ENCODE results near the gene C12orf76.
"Not testable (repeated sequence)": the region's sequence is repeated elsewhere in the genome, so short reads cannot be mapped to it uniquely, and the experiment has no call there.

C12orf76 gene

GRCh38 chr12:110048242-110049027 is at the start of gene C12orf76:
C12orf76 (minus strand) TSS chr12:110048522; CDS start chr12:110048495, 27 bp downstream.
- DNase-seq (ENCODE audit: low read depth in 2 of 2) = peak; percentile 78

- no peak for DNase-seq (ENCODE audit: low read depth in 2 of 2)
Observed at GRCh38 chr12:110093631-110094311, 45.4 kb upstream of the C12orf76 start.

GRCh38 chr12:110091136-110091711 is 42.9 kb upstream of the C12orf76 start:
- no peak for DNase-seq (ENCODE audit: low read depth in 2 of 2)

- DNase-seq (ENCODE audit: low read depth in 2 of 2) = no peak
Observed at GRCh38 chr12:110090266-110091135, 42.2 kb upstream of the C12orf76 start.

GRCh38 chr12:110088936-110089335 is 40.6 kb upstream of the C12orf76 start:
- DNase-seq (ENCODE audit: low read depth in 2 of 2) = no peak

GRCh38 chr12:110088216-110088615 is 39.9 kb upstream of the C12orf76 start:
- not testable (repeated sequence) for DNase-seq (ENCODE audit: low read depth in 2 of 2)

- DNase-seq (ENCODE audit: low read depth in 2 of 2) = no peak
Observed at GRCh38 chr12:110084314-110085015, 36.1 kb upstream of the C12orf76 start.

- no peak for DNase-seq (ENCODE audit: low read depth in 2 of 2)
Observed at GRCh38 chr12:110080410-110080809, 32.1 kb upstream of the C12orf76 start.

GRCh38 chr12:110079477-110080400 is 31.4 kb upstream of the C12orf76 start:
- DNase-seq (ENCODE audit: low read depth in 2 of 2) = peak; percentile 47 to 52

GRCh38 chr12:110077800-110078199 is 29.5 kb upstream of the C12orf76 start:
- no peak for DNase-seq (ENCODE audit: low read depth in 2 of 2)

GRCh38 chr12:110075880-110076279 is 27.6 kb upstream of the C12orf76 start:
- no peak for DNase-seq (ENCODE audit: low read depth in 2 of 2)

- DNase-seq (ENCODE audit: low read depth in 2 of 2) = no peak
Observed at GRCh38 chr12:110074089-110074488, 25.8 kb upstream of the C12orf76 start.

GRCh38 chr12:110073049-110073831 is 24.9 kb upstream of the C12orf76 start:
- no peak for DNase-seq (ENCODE audit: low read depth in 2 of 2)

GRCh38 chr12:110072636-110073035 is 24.3 kb upstream of the C12orf76 start:
- DNase-seq (ENCODE audit: low read depth in 2 of 2) = not testable (repeated sequence)

- DNase-seq (ENCODE audit: low read depth in 2 of 2) = no peak
Observed at GRCh38 chr12:110071967-110072366, 23.6 kb upstream of the C12orf76 start.

GRCh38 chr12:110071504-110071903 is 23.2 kb upstream of the C12orf76 start:
- DNase-seq (ENCODE audit: low read depth in 2 of 2) = no peak

- no peak for DNase-seq (ENCODE audit: low read depth in 2 of 2)
Observed at GRCh38 chr12:110068654-110069053, 20.3 kb upstream of the C12orf76 start.

- DNase-seq (ENCODE audit: low read depth in 2 of 2) = not testable (repeated sequence)
Observed at GRCh38 chr12:110068115-110068514, 19.8 kb upstream of the C12orf76 start.

- DNase-seq (ENCODE audit: low read depth in 2 of 2) = no peak
Observed at GRCh38 chr12:110067531-110067930, 19.2 kb upstream of the C12orf76 start.

Data from stimulated activated CD4-positive, alpha-beta T cell treated with anti-CD3 and anti-CD28 coated beads, Interleukin-1b, Interleukin-23, amount 100 ng/mL, for 4 hours (primary cell).